Stimulated activated CD4-positive, alpha-beta T cell treated with anti-CD3 and anti-CD28 coated beads, TNF-alpha, amount 100 ng/mL, for 48 hours (primary cell): ENCODE results near the gene AFDN.

Experiments
- DNase-seq, 3 donors: peaks; one replicate each; pipeline ENCODE4 v3.0.0-alpha.2; 2020; ENCODE audit warnings: low read depth in 3 of 3

Gene AFDN, protein sequence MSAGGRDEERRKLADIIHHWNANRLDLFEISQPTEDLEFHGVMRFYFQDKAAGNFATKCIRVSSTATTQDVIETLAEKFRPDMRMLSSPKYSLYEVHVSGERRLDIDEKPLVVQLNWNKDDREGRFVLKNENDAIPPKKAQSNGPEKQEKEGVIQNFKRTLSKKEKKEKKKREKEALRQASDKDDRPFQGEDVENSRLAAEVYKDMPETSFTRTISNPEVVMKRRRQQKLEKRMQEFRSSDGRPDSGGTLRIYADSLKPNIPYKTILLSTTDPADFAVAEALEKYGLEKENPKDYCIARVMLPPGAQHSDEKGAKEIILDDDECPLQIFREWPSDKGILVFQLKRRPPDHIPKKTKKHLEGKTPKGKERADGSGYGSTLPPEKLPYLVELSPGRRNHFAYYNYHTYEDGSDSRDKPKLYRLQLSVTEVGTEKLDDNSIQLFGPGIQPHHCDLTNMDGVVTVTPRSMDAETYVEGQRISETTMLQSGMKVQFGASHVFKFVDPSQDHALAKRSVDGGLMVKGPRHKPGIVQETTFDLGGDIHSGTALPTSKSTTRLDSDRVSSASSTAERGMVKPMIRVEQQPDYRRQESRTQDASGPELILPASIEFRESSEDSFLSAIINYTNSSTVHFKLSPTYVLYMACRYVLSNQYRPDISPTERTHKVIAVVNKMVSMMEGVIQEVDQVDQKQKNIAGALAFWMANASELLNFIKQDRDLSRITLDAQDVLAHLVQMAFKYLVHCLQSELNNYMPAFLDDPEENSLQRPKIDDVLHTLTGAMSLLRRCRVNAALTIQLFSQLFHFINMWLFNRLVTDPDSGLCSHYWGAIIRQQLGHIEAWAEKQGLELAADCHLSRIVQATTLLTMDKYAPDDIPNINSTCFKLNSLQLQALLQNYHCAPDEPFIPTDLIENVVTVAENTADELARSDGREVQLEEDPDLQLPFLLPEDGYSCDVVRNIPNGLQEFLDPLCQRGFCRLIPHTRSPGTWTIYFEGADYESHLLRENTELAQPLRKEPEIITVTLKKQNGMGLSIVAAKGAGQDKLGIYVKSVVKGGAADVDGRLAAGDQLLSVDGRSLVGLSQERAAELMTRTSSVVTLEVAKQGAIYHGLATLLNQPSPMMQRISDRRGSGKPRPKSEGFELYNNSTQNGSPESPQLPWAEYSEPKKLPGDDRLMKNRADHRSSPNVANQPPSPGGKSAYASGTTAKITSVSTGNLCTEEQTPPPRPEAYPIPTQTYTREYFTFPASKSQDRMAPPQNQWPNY (N-terminal part only)

DNA sequence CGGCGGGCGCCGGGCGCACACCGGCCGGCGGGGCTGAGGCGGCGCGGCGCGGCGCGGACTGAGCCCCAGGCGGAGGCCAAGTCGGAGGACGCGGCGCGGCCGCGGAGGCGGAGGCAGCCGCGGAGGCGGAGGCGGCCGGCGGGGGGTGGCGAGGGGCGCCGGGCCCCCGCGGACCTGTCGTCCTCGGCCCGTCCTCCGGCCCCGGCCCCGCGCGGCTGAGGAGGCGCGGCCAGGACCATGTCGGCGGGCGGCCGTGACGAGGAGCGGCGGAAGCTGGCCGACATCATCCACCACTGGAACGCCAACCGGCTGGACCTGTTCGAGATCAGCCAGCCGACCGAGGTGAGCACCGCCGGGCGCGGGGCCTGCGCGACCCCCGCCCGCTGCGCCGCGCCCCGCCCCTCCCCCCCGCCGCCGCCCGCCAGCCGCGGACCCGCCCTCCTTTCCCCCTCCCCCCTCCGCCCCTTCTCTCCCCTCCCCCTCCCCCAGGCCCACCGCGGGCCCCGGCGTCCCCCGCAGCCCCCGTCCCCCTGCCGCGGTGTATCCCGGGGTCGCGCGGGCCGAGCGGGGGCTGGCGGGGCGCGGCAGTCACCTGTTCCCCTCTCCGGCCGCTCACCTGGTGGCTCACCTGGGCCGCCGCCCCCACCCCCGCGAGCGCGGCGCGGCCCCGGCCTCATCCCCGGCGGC is at the start of gene AFDN:
TSS of gene AFDN (plus strand) at position 16 of the 687 bp plus-strand sequence. CDS start at position 238, 222 bp downstream.
- no peak for DNase-seq

DNA sequence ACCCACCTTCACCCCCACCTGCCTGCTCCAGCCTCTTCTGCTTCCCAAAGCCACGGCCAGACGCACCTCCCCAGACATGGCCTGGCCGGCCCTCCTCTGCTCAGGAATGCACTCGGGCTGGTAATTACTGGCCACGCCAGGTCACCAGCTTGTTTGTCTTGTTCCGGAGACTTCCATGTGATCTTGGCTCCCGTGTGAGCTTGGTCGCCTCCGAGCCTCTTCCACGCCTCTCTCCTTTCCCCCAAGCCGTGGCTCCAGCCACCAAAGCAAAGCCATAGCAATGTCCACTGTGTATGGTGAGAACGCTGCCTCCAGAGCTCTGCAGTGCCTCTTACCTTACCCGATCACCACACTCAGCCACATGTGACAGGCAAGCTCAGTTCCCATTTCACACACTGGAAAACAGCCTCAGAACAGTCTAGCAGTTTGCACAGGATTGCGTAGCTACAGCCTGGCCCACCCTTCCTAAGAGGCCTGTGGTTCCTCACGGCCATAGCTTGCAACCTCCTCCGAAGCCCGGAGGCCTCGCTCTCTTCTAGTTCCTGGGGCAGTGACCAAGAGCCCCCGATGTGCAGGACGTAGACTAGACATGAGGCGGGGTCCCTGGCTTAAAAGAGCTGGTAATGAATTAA is 48.1 kb upstream of the AFDN start:
- DNase-seq: no peak

DNA sequence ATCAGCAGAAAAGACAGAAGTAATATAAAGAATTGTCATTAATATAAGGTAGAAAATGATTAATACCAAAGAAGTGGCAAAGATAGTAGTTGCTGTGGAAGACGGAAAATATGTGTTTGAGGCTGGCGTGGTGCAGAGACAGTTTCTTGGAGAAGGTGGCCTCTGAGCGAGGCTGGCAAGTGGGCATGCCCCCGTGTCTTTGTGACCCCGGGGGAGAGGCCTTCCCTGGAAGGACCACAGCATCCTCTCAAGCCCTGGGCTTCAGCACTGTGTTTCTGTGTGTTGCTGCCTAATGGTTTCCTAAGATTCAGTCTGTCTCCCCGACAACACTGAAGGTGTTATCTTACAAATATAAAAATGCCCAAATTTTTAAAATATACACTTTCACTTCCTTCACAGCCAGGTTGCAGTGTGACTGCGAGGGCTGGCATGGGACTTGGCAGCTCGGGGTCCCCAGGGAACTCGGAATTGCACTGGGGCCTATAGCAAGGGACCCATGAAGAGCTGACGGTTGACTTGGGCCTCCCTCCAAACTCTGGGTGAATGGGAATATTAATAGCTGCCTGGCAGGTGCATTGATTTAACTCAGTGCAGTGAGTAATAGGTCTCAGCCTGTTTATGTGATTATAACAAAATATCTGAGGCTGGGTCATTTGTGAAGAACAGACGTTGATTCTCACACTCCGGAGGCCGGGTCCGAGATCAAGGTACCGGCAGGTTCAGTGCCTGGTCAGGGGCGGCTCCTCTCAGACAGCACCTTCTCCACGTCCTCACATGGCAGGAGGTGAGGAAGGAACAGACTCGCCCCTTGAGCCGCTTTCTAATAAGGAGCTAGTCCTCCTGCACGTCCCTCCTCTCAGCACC is 47.4 kb upstream of the AFDN start:
- DNase-seq: no peak

DNA sequence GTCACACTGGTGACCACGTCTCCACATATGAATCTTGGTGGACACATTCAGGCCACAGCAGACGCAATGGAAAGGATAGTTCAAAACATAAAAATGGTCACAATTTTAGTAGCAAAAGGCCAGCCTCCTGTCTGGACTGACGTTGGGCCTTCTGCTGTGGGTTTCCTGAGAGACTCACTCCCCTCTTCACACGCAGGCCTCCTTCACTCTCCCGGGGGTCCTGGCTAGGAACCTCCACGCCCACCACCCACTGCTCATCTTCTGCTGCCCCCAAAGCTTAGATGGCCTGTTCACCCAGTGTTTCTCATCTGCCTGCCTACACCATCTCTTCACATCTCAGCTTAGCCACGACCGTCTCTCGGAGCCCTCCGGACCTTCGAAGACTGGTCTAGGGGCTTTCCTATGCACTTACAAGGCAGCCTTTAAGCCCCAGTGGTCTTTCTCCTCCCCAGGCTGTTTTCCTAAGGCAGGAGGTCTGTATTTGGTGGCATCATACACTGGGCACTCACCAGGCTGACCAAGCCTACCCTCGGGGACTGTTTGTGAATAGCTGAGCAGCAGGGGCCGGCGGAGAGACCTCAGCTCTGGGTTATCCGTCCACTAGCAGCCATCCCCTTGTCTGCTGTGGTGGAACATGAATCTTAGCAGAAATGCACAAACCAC is 46.6 kb upstream of the AFDN start:
- no peak for DNase-seq

DNA sequence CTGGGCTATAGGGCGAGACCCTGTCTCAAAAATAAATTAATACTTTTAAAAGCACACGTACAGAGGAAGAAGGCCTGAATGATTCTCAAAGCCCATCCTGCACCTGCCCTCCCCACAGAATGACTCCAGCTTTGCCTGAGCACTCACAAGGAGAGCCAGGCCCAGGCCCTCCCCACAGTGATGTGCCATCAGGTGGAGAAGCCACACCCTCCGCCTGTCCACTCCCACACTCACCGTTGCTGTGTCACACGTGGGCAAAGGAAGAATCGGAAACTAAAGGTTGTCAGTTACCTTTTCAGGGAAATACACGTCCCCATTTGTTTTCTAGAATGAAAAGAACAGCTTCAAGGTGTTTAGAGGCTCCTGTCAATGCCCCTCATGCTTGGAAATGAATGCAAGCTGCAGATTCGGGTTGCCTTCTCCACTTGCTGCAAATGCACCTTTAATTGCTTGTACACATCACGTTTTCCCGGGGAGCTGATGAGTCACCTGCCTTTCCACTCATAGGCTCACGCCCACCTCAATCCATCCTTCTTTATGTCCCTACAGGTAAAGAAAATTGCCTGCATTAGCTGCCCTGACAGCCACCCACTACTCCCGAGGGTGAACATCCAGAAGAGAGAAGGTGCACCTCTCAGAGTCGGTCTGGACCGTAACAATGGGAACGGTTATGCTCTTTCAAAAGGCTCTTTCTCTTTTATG is 45.5 kb upstream of the AFDN start:
- DNase-seq: no peak

DNA sequence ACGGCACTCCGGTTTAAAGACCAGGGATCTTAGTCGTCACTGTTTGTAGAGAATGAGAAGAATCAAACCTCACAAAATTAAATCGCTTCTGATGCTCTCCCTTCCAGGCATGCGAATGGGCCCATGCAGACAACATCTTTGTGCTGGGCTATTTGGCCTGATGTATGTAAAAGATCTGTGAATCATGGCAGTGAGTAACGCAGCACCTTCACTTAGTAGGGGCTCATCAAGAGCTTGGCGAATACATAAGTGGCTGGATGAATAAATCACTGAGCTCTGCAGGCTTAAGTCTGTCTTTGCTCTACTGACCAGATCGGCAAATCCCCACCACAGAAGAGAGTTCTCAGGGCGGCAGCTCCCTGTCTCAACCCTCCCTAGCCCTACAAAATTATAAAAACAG is 44.8 kb upstream of the AFDN start:
- no peak for DNase-seq

DNA sequence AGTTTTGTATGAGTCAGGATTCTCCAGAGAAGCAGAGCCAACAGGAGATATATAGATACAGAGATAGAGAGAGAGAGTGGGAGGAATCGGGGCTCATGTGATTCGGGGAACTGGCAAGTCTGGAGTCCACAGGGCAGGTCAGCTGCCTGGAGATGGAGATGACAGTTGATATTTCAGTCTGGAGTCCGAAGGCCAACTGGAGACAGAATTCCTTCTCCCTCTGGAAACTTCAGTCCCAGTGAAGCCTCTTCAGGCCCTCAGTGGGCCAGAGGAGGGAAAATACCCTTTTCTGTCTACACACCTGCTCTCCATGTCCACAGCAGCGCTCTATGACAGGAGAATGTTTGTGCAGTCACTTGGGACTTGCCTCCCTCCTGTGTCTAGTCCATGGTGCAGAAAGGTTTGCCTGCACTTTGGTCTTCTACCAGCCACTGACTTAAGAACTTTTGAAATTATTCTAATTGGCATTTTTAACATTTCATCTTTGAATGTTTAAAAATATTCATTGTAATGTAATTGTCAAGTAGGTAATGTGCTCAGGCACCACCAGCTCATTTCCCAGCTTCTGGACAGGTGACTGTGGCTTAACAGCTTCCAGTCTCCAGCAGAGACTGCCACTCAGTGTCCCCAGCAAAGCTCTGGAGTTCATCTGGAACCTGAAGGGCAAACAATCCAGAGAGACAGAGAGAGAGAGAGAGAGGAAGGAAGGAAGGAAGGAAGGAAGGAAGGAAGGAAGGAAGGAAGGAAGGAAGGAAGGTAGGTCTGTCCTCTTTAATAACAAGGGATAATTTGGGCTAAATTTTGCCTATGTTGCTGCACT is 43.8 kb upstream of the AFDN start:
- DNase-seq: no peak

DNA sequence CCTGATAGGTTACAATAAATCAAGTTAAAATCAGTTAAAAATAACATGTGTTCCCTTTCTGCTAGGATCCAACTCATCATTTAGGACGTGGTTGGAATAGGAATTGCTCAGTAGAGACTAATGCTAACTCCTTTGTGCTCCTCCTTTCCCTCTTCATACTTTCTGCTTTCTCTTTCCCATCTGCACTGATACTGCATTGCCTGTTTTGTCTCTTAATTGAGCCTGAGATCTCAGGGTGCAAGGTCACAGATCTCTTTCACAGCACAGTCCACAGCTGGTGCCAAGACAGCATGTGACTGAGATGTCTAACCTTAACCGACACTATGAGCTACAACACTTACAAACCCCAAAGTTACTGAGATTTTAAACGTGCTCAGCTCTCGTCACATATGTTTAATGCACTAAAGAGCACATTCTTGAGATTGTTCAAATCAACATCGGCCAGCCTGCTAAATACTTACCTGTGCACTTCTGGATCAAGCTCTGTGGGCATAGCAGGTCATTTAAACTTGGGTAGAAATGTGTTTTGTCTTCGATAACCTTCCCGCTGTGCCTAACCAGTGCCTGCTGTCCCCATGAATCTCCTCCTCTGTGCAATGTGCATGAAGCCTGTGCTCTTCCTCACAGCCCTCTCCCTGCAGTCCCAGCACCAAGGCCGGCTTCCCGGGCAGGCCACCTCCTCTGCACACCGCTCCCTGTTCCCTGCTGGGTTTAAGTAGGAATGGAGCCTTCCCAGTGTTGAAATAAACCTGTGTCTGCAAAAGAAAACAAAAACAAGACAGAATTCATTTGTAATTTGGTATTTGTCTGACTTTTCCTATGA is 39.6 kb upstream of the AFDN start:
- DNase-seq: no peak

DNA sequence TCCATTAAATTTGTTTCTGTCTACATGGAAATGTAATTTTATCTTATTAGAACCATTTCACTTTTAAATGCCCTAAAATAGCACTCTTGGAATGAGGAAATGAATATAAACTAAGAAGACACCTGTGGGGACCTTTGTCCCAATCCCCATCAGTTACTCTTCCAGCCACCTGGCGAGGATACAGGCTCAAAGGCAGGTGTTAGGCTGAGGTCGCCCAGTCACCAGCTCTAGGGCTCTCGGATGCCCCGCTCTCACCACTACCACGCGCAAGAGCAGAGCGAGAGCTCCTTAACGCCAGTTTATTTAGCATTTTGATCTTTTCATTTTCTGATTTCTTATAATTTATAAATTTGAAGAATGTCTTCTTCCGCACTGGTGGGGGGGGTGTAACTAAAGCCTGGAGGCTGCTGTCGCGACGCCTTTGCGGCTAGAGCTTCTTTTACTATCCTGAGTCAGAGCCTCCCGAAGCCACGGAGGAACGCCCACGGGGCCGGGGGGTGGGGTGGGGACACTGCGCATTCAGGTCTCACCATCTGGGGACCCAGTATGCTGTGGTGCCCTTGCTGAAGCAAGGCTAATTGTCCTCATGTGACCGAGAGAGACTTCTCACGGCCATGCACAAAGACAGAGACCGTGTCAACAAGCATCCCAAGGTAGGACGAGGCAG is 38.7 kb upstream of the AFDN start:
- no peak for DNase-seq

DNA sequence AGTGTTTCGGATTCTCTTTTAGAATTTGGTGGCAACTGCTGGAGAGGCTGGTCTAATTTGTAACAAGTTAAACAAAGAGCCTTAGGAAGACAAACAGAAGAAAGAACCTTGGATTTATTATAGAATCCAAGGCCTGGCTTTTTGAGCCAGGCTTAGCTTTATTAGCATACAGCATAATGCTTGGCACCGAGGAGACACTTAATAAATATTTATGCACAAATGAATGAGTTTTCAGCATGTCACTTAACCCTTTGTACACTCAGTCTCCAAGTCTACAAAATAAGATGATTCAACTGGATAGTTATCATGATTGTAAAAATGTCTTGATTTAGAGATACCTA is 38.2 kb upstream of the AFDN start:
- no peak for DNase-seq

DNA sequence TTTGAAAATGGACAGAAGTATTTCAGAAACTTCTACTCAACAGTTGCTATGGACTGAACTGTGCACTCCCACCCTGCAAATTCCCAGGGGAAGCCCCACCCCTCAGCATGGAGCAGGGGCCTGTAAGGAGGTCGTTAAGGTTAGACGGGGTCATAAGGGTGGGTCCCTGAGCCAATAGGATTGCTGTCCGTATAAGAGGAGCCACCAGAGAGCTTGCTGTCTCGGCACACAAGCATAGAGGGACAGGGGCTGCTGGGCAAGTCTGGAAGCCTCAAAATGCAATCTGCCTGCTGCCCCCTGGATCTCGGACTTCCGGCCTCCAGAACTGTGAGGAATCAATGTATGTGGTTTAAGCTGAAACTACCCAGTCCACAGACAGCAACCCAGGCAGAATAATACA is 37.4 kb upstream of the AFDN start:
- no peak for DNase-seq

DNA sequence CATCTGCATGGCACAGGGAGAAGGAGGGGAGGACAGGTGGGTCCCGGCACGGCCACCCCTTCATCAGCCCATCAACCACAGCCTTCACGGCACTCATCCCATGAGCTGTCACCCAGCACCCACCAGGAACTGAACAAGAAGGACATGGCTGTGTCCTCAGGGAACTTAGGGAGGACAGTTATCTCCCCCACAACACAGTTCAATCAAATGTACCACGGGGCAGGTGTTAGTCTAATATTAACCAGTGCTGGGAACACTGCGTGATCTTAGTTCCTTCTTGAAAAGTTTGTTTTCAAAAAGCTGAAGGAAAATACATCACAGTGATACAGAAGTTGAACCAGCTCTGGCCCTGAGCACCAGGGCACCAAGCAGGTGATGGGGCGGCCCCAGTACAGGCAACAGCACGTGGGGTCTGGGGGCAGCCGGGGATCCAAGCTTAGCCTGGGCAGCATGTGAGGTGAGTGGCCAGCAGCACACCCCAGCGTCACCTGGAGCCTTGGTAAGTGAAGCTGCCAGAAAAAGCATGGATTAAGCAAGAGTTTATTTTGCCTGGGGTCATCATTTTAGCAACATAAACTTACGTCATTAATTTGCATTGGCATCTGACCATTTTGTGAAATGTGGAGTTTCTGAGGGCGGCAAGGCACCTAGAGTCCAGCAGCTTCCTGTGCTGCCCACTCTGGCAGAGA is 35.5 kb upstream of the AFDN start:
- DNase-seq: no peak

DNA sequence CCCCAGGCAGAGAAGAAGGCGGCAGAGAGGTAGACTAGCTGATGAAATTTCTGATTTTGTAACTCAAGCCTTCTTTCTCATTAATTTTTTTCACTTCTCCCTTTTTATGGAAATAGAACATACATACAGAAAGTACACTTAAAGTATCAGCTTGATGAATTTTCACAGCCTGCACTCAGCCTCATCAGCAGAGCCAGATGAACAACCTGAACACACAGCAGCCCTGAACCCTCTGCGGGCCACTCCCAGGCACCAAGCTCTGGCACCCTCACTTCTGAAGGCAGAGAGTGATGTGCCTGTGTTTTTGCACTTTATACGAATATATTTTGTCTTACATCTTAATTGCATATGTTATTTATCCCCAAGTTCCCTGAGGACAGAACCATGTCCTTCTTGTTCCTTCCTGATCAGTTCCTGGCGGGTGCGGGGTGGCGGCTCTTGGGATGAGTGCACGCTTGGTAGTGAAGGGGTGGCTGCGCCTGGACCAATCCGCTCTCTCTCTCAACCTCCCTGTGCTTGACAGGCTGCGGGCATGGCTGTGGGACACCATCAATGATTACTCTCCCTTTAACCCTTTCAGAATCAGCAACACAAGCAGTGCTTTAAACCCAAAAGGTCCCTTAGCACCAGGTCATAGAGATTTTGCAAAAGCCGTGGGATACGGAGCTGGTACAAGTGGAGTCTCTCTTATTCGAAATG is 34.8 kb upstream of the AFDN start:
- no peak for DNase-seq

DNA sequence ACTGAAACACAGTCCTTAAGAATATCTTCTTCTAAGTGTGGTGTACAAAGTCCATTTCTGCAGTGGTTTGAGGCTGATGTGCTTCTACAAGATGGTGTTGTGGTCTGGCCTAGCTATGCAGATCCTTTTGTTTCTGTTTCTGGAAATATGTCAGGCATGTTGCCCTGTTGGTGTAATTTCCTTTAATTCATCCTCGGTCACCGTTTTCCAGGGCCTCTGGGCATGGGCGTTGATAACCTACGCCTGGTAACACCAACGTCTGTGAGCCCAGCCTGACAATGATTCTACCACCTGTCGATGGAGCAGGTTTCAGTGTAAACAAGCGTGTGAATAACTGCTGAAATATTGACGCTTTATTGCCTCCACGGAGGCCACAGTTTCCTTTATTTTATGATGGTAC is 33.3 kb upstream of the AFDN start:
- DNase-seq: no peak
